Stimulated activated CD8-positive, alpha-beta memory T cell treated with anti-CD3 and anti-CD28 coated beads, Interleukin-12 subunit alpha, Interleukin-12 subunit beta, amount 100 ng/mL, for 24 hours (primary cell): ENCODE results near the gene SMIM11.
"Not testable (repeated sequence)": the region's sequence is repeated elsewhere in the genome, so short reads cannot be mapped to it uniquely, and the experiment has no call there.

ENCODE experiments used
- DNase-seq: peaks from one replicate; pipeline ENCODE4 v3.0.0-alpha.2; 2020; ENCODE audit errors: extremely low read depth

The SMIM11 gene

GRCh38 chr21:34374940-34375618 lies at the start of gene SMIM11:
TSS of gene SMIM11 (plus strand) at chr21:34375507. CDS start at chr21:34379505, 3,998 bp downstream.
- DNase-seq, result not testable (repeated sequence)

GRCh38 chr21:34330055-34330454 lies 45.3 kb upstream of the SMIM11 start:
- DNase-seq, result no peak

- DNase-seq, result no peak
Measured at GRCh38 chr21:34331726-34332125, 43.6 kb upstream of the SMIM11 start.

GRCh38 chr21:34332347-34332746 lies 43.0 kb upstream of the SMIM11 start:
- no peak for DNase-seq

- no peak for DNase-seq
Measured at GRCh38 chr21:34333121-34333739, 42.1 kb upstream of the SMIM11 start.

- DNase-seq, result no peak
Measured at GRCh38 chr21:34335316-34335715, 40.0 kb upstream of the SMIM11 start.

- no peak for DNase-seq
Measured at GRCh38 chr21:34336245-34336644, 39.1 kb upstream of the SMIM11 start.

- DNase-seq, result no peak
Measured at GRCh38 chr21:34336756-34337391, 38.4 kb upstream of the SMIM11 start.

GRCh38 chr21:34337741-34338140 lies 37.6 kb upstream of the SMIM11 start:
- DNase-seq, result no peak

GRCh38 chr21:34338226-34338625 lies 37.1 kb upstream of the SMIM11 start:
- DNase-seq, result no peak

- DNase-seq, result no peak
Measured at GRCh38 chr21:34340061-34340460, 35.2 kb upstream of the SMIM11 start.

GRCh38 chr21:34342476-34342875 lies 32.8 kb upstream of the SMIM11 start:
- DNase-seq, result no peak

GRCh38 chr21:34343347-34343746 lies 32.0 kb upstream of the SMIM11 start:
- DNase-seq, result no peak

GRCh38 chr21:34343838-34344381 lies 31.4 kb upstream of the SMIM11 start:
- DNase-seq, result no peak

- no peak for DNase-seq
Measured at GRCh38 chr21:34344584-34344983, 30.7 kb upstream of the SMIM11 start.

GRCh38 chr21:34345091-34345871 lies 30.0 kb upstream of the SMIM11 start:
- no peak for DNase-seq

GRCh38 chr21:34345892-34346291 lies 29.4 kb upstream of the SMIM11 start:
- no peak for DNase-seq

GRCh38 chr21:34348890-34349519 lies 26.3 kb upstream of the SMIM11 start:
- DNase-seq, result no peak

GRCh38 chr21:34351786-34352241 lies 23.5 kb upstream of the SMIM11 start:
- DNase-seq, result no peak

GRCh38 chr21:34352556-34352955 lies 22.8 kb upstream of the SMIM11 start:
- DNase-seq, result no peak

- DNase-seq, result no peak
Measured at GRCh38 chr21:34353182-34353581, 22.1 kb upstream of the SMIM11 start.
